Ascending aorta (tissue), 2 donors: ENCODE results near the gene DST. TPM values are rescaled to one million over a fixed set of nuclear protein-coding genes. Genes with fewer than 3 reads are reported as not detected.

Experiments
- DNase-seq, 2 donors: peaks; one replicate each; pipeline ENCODE4 v3.0.0-alpha.2; 2019; ENCODE audit warnings: low spot score in 2 of 2
- H3K27ac ChIP-seq, 2 donors: fragments of 200-600 bp; sonication (generic); one replicate each; pipeline ENCODE4 v1.5.1; 2016 to 2017; ENCODE audit warnings: mild to moderate bottlenecking in 1 of 2
- H3K27me3 ChIP-seq: fragments of 200-600 bp; sonication (generic); one replicate; pipeline ENCODE4 v1.5.1; 2017
- H3K36me3 ChIP-seq, 2 donors: fragments of 200-600 bp; sonication (generic); one replicate each; pipeline ENCODE4 v1.5.1; 2016
- H3K4me1 ChIP-seq, 2 donors: fragments of 200-600 bp; sonication (generic); one replicate each; pipeline ENCODE4 v1.5.1; 2016 to 2017; ENCODE audit warnings: mild to moderate bottlenecking in 1 of 2
- H3K4me3 ChIP-seq, 2 donors: fragments of 200-600 bp; sonication (generic); one replicate each; pipeline ENCODE4 v1.5.1; 2016 to 2017; ENCODE audit warnings: mild to moderate bottlenecking in 1 of 2
- H3K9me3 ChIP-seq, 2 donors: fragments of 200-600 bp; sonication (generic); one replicate each; pipeline ENCODE4 v1.5.1; 2016
- CTCF ChIP-seq, 3 experiments: fragments of 200-600 bp in 2 of 3; fragments of 450-650 bp in 1 of 3; sonication (generic) in 2 of 3; IDR thresholded peaks; one replicate each; pipeline ENCODE4 v1.5.1; 2016 to 2019; ENCODE audit warnings: antibody characterized with exemption in 3 of 3, mild to moderate bottlenecking in 1 of 3, moderate library complexity in 1 of 3
- intact Hi-C: fragments of 100-400 bp; cut with DNase I; formaldehyde crosslinking; loops from one replicate; pipeline ENCODE4 v1.15.1; 2023
- total RNA-seq: library from RNA; depleted of rRNA; stranded (reverse); fragments of >200 nt; gene quantifications from one replicate; pipeline ENCODE4 v1.1.0, GENCODE V29; 2016

The DST gene
- total RNA-seq, 1 donor from 2014 or later = 223 TPM

GRCh38 chr6:56551409-56552120 is 91.1 kb downstream of the DST start:
- H3K4me1 ChIP-seq = peaks cover 0 to 31% of the 10 kb centered on the region in 2 donors
- no peaks in the 10 kb centered on the region for H3K27me3 ChIP-seq
- H3K27ac ChIP-seq = peak overlapping the region; percentile 46 to 57
- H3K9me3 ChIP-seq = no peaks in the 10 kb centered on the region
- TF ChIP-seq CTCF (IDR thresholded peaks at IDR 0.05) = no peak
- intact Hi-C loops = no loop called here
- no peak overlapping the region for H3K4me3 ChIP-seq
- DNase-seq = no peak
- H3K36me3 ChIP-seq = peaks cover 0 to 5% of the 10 kb centered on the region in 2 donors

GRCh38 chr6:56550301-56550700 is 92.4 kb downstream of the DST start:
- Histone ChIP-seq H3K9me3 (no peaks in the 10 kb centered on the region), H3K4me3 (peak overlapping the region; percentile 21 to 41), H3K27me3 (no peaks in the 10 kb centered on the region), H3K27ac (peak overlapping the region; percentile 46 to 57), H3K36me3 (peaks cover 0 to 5% of the 10 kb centered on the region in 2 donors), H3K4me1 (peaks cover 0 to 33% of the 10 kb centered on the region in 2 donors)
- DNase-seq = no peak
- intact Hi-C loops = no loop called here
- TF ChIP-seq CTCF (IDR thresholded peaks at IDR 0.05) = no peak

- H3K27me3 ChIP-seq = no peaks in the 10 kb centered on the region
- H3K4me1 ChIP-seq = peaks cover 3 to 42% of the 10 kb centered on the region in 2 donors
- peak overlapping the region in 1 of 2 donors; percentile 27 for H3K4me3 ChIP-seq
- intact Hi-C loops = no loop called here
- peak; percentile 15 to 69 (median 32) for TF ChIP-seq CTCF (IDR thresholded peaks at IDR 0.05)
- peak overlapping the region; percentile 29 to 35 for H3K27ac ChIP-seq
- no peaks in the 10 kb centered on the region for H3K36me3 ChIP-seq
- H3K9me3 ChIP-seq = no peaks in the 10 kb centered on the region
- no peak for DNase-seq
These were observed 93.7 kb downstream of the DST start for GRCh38 chr6:56549014-56549413.

- intact Hi-C loops = no loop called here
- peaks cover 3 to 45% of the 10 kb centered on the region in 2 donors for H3K4me1 ChIP-seq
- peak overlapping the region in 1 of 2 donors; percentile 35 for H3K27ac ChIP-seq
These were observed 95.0 kb downstream of the DST start for GRCh38 chr6:56547687-56548086.

More at GRCh38 chr6:56547687-56548086, 95.0 kb downstream of the DST start:
- no peak for DNase-seq
- no peak for TF ChIP-seq CTCF (IDR thresholded peaks at IDR 0.05)
- Histone ChIP-seq H3K9me3 (no peaks in the 10 kb centered on the region), H3K4me3 (no peak overlapping the region), H3K27me3 (no peaks in the 10 kb centered on the region), H3K36me3 (no peaks in the 10 kb centered on the region)
